Heart left ventricle (tissue), 13 donors: ENCODE data around the gene FXR2.

Experiments
- POLR2A ChIP-seq, 2 donors: fragments of 450-650 bp; IDR thresholded peaks; one replicate each; pipeline ENCODE4 v1.6.1; 2017; ENCODE audit warnings: antibody characterized with exemption in 2 of 2, mild to moderate bottlenecking in 2 of 2, moderate library complexity in 2 of 2
- TF ChIP-seq, protein P1 (sequence below), 12 donors: fragments of 200-600 bp; sonication (generic) in 4 of 12; IDR thresholded peaks; one replicate each; pipeline versions ENCODE4 v1.5.0 to v1.8.0; 2018 to 2022; ENCODE audit warnings: antibody characterized with exemption in 12 of 12, mild to moderate bottlenecking in 5 of 12
- donor health status: ischemic (EF 13 %, LVEDD 7.1; RV severe dilation, severe dysfunction).
- donor health status: DM: no; HTN: yes; CAD: no.
- donor health status: DM: no; HTN: no; CAD: no.
- donor health status: ischemic (EF 25% LVEDD 6.9; RV normal size, moderate dysfunction).
- donor health status: ischemic (EF 25% LVEDD 5.7; RV mildly dilated, moderate dysfunction).
- donor health status: ischemic (EF 35%, LVEDD 5.7; RV mildly dilated, moderate dysfunction).
- donor health status: nonischemic (EF 11% LVEDD 7.7; RV severe dilation, severe dysfunction).
- donor health status: DM: yes; HTN: yes; CAD: no.
- donor health status: PGD.
- donor health status: ischemic (EF 29% LVEDD 5.4; RV normal size, mild dysfunction).
- donor health status: nonischemic (EF 23%, LVEDD 6.1; RV moderate dilation, normal function).

- TF ChIP-seq, protein P1, sequence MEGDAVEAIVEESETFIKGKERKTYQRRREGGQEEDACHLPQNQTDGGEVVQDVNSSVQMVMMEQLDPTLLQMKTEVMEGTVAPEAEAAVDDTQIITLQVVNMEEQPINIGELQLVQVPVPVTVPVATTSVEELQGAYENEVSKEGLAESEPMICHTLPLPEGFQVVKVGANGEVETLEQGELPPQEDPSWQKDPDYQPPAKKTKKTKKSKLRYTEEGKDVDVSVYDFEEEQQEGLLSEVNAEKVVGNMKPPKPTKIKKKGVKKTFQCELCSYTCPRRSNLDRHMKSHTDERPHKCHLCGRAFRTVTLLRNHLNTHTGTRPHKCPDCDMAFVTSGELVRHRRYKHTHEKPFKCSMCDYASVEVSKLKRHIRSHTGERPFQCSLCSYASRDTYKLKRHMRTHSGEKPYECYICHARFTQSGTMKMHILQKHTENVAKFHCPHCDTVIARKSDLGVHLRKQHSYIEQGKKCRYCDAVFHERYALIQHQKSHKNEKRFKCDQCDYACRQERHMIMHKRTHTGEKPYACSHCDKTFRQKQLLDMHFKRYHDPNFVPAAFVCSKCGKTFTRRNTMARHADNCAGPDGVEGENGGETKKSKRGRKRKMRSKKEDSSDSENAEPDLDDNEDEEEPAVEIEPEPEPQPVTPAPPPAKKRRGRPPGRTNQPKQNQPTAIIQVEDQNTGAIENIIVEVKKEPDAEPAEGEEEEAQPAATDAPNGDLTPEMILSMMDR (IDR thresholded peaks at IDR 0.05) = no peak
- no peak for TF ChIP-seq POLR2A (IDR thresholded peaks at IDR 0.05)
Measured at GRCh38 chr17:7593296-7593695, 21.4 kb downstream of the FXR2 start.
